ENCODE data around the gene UBE2O. TPM values are rescaled to one million over a fixed set of nuclear protein-coding genes. Genes with fewer than 3 reads are reported as not detected.

The UBE2O gene
- total RNA-seq, 1 donor from 2014 or later = 37.5 TPM

GRCh38 chr17:76382803-76383545, 70.0 kb downstream of the UBE2O start:
- no peak for FAIRE-seq
- peak; percentile 59 to 76 for DNase-seq (ENCODE audit: low spot score in 2 of 2)

GRCh38 chr17:76382351-76382802, 70.6 kb downstream of the UBE2O start:
- no peak for FAIRE-seq
- no peak for DNase-seq (ENCODE audit: low spot score in 2 of 2)

- FAIRE-seq (no peak), DNase-seq (ENCODE audit: low spot score in 2 of 2) (no peak)
Observed at GRCh38 chr17:76381633-76382350, 71.2 kb downstream of the UBE2O start.

DNA sequence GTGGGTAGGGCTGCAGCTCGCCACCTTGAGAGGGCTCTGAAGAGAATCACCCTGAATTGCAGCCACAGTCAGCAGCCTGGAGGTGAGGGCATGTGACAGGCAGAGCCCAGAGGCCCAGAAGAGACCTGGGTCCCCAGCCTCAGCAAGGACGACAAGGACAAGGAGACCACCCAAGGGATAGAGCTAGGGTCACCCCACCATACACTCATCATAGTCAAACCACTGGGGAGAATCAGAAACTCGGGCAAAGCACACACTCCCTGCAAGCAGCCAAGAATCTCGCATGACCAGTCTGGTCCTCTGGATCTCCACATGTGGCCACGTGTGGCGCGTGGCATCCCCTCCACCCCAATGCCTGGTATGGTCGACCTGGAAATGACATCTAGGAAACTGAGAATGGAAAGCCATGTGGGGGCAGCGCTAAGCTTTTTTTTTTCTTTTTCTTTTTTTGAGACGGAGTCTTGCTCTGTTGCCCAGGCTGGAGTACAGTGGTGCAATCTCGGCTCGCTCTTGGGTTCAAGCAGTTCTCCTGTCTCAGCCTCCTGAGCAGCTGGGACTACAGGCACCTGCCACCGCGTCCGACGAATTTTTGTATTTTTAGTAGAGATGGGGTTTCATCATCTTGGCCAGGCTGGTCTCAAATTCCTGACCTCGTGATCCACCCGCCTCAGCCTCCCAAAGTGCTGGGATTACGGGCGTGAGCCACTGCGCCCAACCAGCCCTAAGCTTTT, 73.1 kb downstream of the UBE2O start:
- DNase-seq (ENCODE audit: low spot score in 2 of 2) (no peak), FAIRE-seq (no peak)

DNA sequence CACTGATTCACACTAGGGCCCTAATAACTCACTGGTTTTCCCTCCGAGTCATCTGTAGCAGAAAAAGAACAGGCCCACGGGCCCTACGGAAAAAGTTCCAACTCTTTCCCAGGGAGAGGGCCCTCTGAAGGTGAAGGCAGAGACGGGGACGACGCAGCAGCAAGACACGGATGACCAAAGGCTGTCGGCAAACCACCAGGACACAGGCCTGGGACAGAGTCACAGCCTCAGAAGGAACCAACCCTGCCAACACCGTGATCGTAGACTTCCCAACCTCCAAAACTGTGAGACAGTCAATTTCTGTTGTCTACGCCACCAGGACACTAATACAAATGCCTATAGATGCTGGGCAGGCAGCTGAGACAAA, 73.7 kb downstream of the UBE2O start:
- no peak for DNase-seq (ENCODE audit: low spot score in 2 of 2)
- FAIRE-seq = no peak

- DNase-seq (ENCODE audit: low spot score in 2 of 2) = no peak
- no peak for FAIRE-seq
Observed at GRCh38 chr17:76378548-76379274, 74.2 kb downstream of the UBE2O start.

- FAIRE-seq = no peak
- DNase-seq (ENCODE audit: low spot score in 2 of 2) = no peak
Observed at GRCh38 chr17:76376318-76377133, 76.4 kb downstream of the UBE2O start.

- no peak for DNase-seq (ENCODE audit: low spot score in 2 of 2)
- FAIRE-seq = no peak
Observed at GRCh38 chr17:76371656-76372628, 81.0 kb downstream of the UBE2O start.

DNA sequence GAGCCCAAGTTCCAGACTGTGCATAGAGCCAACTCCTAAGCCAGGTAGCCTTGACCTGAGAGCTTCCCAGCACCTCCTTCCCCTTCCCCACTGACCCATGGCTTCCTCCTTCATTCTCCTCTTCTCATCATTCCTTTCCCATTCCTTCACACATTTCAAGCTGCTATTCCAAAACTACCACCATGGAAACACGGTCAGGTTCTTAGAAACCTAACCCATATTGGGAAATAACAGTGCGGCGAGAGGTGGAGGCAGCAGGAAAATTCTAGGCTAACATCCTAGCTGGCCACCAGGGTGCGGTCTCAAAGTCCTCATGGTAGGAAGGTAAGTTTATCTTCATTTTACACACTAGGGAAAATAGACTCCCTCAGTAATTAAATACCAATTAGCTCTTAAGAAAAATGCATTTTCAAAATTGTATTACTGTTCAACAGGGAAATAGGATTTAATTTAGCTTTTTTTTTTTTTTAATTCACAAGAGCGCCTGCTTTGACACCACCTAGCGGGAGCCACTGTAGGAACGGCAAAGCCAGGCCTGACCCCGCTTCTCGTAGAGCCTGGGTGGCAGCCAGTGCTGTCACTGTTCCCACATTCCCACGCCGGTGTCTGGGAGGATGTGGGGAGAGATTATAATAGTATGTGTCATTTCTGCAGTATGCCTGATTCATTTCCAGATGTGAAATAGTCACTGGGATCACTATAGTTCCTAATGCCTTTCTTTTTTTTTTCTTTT, 82.5 kb downstream of the UBE2O start:
- peak in 1 of 2 donors; percentile 52 for DNase-seq (ENCODE audit: low spot score in 2 of 2)
- FAIRE-seq = no peak

DNA sequence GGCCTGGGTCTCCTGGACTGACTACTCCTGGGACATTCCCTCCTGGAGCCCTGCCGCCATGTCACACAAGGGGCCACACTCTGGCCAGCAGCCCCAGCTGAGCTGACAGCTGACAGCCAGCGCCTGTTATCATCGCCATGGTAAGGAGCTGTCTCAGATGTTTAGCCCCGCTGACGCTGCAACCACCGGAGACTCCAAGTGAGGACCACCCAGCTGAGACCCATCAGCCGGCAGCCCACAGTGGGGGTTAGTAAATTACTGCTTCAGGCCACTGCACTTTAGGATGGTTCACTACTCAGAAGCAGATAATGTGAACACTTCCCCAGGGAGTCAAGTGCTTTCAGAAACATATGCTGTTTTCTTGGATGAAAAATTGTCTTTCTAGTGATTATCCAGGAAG, 83.1 kb downstream of the UBE2O start:
- no peak for DNase-seq (ENCODE audit: low spot score in 2 of 2)
- no peak for FAIRE-seq

- DNase-seq (ENCODE audit: low spot score in 2 of 2) (no peak), FAIRE-seq (no peak)
Observed at GRCh38 chr17:76369379-76369778, 83.6 kb downstream of the UBE2O start.

DNA sequence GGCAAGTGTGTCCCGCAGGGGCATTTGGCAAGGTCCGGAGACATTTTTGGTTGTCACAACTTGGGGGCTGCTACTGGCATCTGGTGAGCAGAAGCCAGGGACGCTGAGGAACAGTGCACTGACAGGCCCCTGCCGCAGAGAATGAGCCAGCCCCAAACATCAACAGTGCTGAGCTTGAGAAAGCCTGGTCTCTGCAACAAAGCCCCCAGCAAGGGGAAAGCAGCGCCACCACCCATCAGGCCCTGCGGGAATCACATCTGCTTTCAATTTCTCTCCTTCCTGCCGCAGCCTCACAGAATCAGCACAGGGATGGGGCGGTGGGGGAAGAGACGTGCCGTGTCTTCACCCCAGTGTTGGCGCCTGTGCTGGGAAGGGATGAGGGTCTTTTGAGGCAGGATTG, 84.4 kb downstream of the UBE2O start:
- FAIRE-seq (no peak), DNase-seq (ENCODE audit: low spot score in 2 of 2) (no peak)

DNA sequence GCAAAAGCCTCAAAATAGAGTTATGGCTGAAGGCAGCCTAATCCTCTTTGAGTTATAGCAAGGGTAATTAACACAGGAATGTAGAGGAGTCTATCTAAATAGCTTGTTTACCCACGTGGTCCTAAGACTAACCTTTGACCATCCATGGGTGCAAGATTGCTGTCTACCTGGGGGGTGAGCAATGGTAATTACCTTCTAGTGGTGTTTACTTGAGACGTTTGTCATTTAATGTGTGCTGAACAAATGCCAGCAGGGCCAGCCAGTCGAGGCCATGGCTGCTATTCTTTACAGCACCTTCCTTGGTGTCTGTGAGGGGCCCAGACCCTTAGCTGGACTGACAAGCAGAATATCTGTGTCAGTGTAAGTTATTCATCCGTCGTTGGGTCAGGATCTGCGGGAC, 85.3 kb downstream of the UBE2O start:
- FAIRE-seq = no peak

DNA sequence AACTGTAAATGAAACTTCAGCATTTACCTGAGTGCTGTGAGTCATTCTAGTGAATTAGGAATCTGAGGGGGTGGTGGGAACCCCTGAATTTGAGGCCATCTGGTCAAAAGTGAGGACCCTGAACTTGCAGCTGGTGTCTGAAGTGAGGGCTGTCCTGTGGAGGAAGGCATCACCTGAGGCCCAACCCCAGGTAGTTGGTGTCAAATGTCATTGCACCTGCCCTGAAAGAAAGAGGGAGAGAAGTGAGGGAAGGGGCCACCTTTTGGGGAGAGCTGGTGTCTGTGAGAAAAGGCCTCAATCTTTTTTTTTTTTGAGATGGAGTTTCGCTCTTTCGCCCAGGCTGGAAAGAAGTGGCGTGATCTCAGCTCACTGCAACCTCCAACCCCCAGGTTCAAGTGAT, 86.7 kb downstream of the UBE2O start:
- FAIRE-seq (no peak), DNase-seq (ENCODE audit: low spot score in 2 of 2) (no peak)

More for the DNA sequence above, 85.3 kb downstream of the UBE2O start:
- DNase-seq (ENCODE audit: low spot score in 2 of 2) = no peak

GRCh38 chr17:76365256-76365903, 87.6 kb downstream of the UBE2O start:
- DNase-seq (ENCODE audit: low spot score in 2 of 2) (no peak), FAIRE-seq (no peak)

GRCh38 chr17:76363107-76363842, 89.7 kb downstream of the UBE2O start:
- FAIRE-seq (no peak), DNase-seq (ENCODE audit: low spot score in 2 of 2) (no peak)

- FAIRE-seq (no peak), DNase-seq (ENCODE audit: low spot score in 2 of 2) (no peak)
Observed at GRCh38 chr17:76360461-76360860, 92.5 kb downstream of the UBE2O start.

All from frontal cortex (tissue), 4 donors.